ENCODE measurements around the gene MIS12.
A peak's percentile ranks its signal among the peaks of the same experiment; 100 is the strongest.

The MIS12 gene

GRCh38 chr17:5500247-5500588 is 13.9 kb downstream of the MIS12 start:
- DNase-seq (ENCODE audit: low spot score): no peak

GRCh38 chr17:5500589-5501391 is 14.4 kb downstream of the MIS12 start:
- DNase-seq (ENCODE audit: low spot score): peak; percentile 72

- no peak for DNase-seq (ENCODE audit: low spot score)
These were observed 15.3 kb downstream of the MIS12 start for GRCh38 chr17:5501685-5502084.

- DNase-seq (ENCODE audit: low spot score): no peak
These were observed 16.2 kb downstream of the MIS12 start for GRCh38 chr17:5502552-5502951.

GRCh38 chr17:5506307-5506706 is 19.9 kb downstream of the MIS12 start:
- DNase-seq (ENCODE audit: low spot score): no peak

- no peak for DNase-seq (ENCODE audit: low spot score)
These were observed 22.4 kb downstream of the MIS12 start for GRCh38 chr17:5508810-5509209.

- no peak for DNase-seq (ENCODE audit: low spot score)
These were observed 23.1 kb downstream of the MIS12 start for GRCh38 chr17:5509482-5509881.

- DNase-seq (ENCODE audit: low spot score): no peak
These were observed 24.4 kb downstream of the MIS12 start for GRCh38 chr17:5510771-5511170.

- no peak for DNase-seq (ENCODE audit: low spot score)
These were observed 25.2 kb downstream of the MIS12 start for GRCh38 chr17:5511401-5512225.

GRCh38 chr17:5513628-5514027 is 27.3 kb downstream of the MIS12 start:
- no peak for DNase-seq (ENCODE audit: low spot score)

- no peak for DNase-seq (ENCODE audit: low spot score)
These were observed 28.6 kb downstream of the MIS12 start for GRCh38 chr17:5514976-5515375.

- DNase-seq (ENCODE audit: low spot score): peak; percentile 70
These were observed 29.9 kb downstream of the MIS12 start for GRCh38 chr17:5516060-5516792.

GRCh38 chr17:5522476-5522875 is 36.1 kb downstream of the MIS12 start:
- no peak for DNase-seq (ENCODE audit: low spot score)

GRCh38 chr17:5523249-5523648 is 36.9 kb downstream of the MIS12 start:
- DNase-seq (ENCODE audit: low spot score): no peak

GRCh38 chr17:5526821-5527598 is 40.6 kb downstream of the MIS12 start:
- peak; percentile 70 for DNase-seq (ENCODE audit: low spot score)

- no peak for DNase-seq (ENCODE audit: low spot score)
These were observed 41.4 kb downstream of the MIS12 start for GRCh38 chr17:5527601-5528250.

- no peak for DNase-seq (ENCODE audit: low spot score)
These were observed 44.1 kb downstream of the MIS12 start for GRCh38 chr17:5530265-5531084.

GRCh38 chr17:5531085-5531418 is 44.7 kb downstream of the MIS12 start:
- no peak for DNase-seq (ENCODE audit: low spot score)

GRCh38 chr17:5532581-5532980 is 46.2 kb downstream of the MIS12 start:
- no peak for DNase-seq (ENCODE audit: low spot score)

GRCh38 chr17:5533486-5534315 is 47.3 kb downstream of the MIS12 start:
- DNase-seq (ENCODE audit: low spot score): no peak

All from COLO829 (cell line).